Psoas muscle (tissue), 8 donors: ENCODE results near the gene ABCA6. TPM values are rescaled to one million over a fixed set of nuclear protein-coding genes. Genes with fewer than 3 reads are reported as not detected.

Experiments
- ATAC-seq, 4 donors: fragments of 200-7000 bp; cut with Tn5 transposase; one replicate each; pipeline ENCODE4 v1.9.1; 2020; ENCODE audit warnings: moderate library complexity in 3 of 4, mild to moderate bottlenecking in 2 of 4
- DNase-seq, 2 donors: peaks; one replicate each; pipeline ENCODE4 v3.0.0-alpha.2; 2020
- H3K27ac ChIP-seq: fragments of 200-600 bp; one replicate; pipeline ENCODE4 v1.8.0; 2022
- H3K27me3 ChIP-seq, 3 donors: fragments of 200-600 bp in 1 of 3; one replicate each; pipeline versions ENCODE4 v1.6.1 to v1.8.0; 2013 to 2022; ENCODE audit warnings: low read length in 2 of 3, mild to moderate bottlenecking in 2 of 3, moderate library complexity in 1 of 3; ENCODE audit not compliant: insufficient read depth in 3 of 3
- H3K36me3 ChIP-seq, 2 donors: fragments of 200-600 bp in 1 of 2; one replicate each; pipeline versions ENCODE4 v1.6.1 to v1.8.0; 2013 to 2022; ENCODE audit warnings: low read depth in 1 of 2, mild to moderate bottlenecking in 1 of 2, moderate library complexity in 1 of 2; ENCODE audit not compliant: insufficient read depth in 1 of 2
- H3K4me1 ChIP-seq: fragments of 200-600 bp; one replicate; pipeline ENCODE4 v1.8.0; 2022
- H3K4me3 ChIP-seq: fragments of 200-600 bp; one replicate; pipeline ENCODE4 v1.8.0; 2022; ENCODE audit warnings: mild to moderate bottlenecking
- H3K9me3 ChIP-seq: fragments of 200-600 bp; one replicate; pipeline ENCODE4 v1.8.0; 2022
- whole genome bisulfite sequencing, 3 donors: extraction: QIAGEN DNeasy Blood & Tissue Kit; methylation state at CpG; one replicate each; pipeline versions ENCODE4 v1.1.6 to v1.1.7; 2013; 5-methylcytosine and 5-hydroxymethylcytosine counted together
- intact Hi-C, 2 donors: fragments of 100-400 bp; cut with DNase I; formaldehyde crosslinking; loops; one replicate each; pipeline versions ENCODE4 v1.11.0 to v1.14.2; 2022
- polyA plus RNA-seq, 3 donors: library from polyadenylated mRNA; stranded (reverse); fragments of 200-250 nt; gene quantifications; one replicate each; pipeline ENCODE4 v1.2.3, GENCODE V29; 2013
- total RNA-seq, 4 donors: library from RNA; stranded (reverse); fragmentation: NEBNext Ultra II Directional in 2 of 4; extraction: Animal tissue kit (Norgen Biotek cat#: 25700) in 2 of 4; gene quantifications; one replicate each; pipeline versions ENCODE4 v1.2.1 to v1.2.4, GENCODE V29; 2021 to 2023
- TF ChIP-seq, protein P1 (sequence below): fragments of 200-600 bp; IDR thresholded peaks from one replicate; pipeline ENCODE4 v1.8.0; 2022; ENCODE audit warnings: antibody characterized with exemption
- donor health status: healthy with polysubstance abuse.
- donor health status: DM: no; HTN: no; CAD: no; lungs with moderate emphysema.
- donor health status: Bipolar disorder and iron deficiency.
- donor health status: healthy.
- donor health status: DM: yes; HTN: yes; CAD: no.
- donor health status: DM: no; HTN: no; CAD: no.
- donor health status: DM: no; HTN: no; CAD: no.
- donor health status: DM: yes; HTN: yes; CAD: no.

ABCA6 gene
- total and polyA plus RNA-seq, 7 donors = 2.7 to 21.2 (median 6.8) TPM

DNA sequence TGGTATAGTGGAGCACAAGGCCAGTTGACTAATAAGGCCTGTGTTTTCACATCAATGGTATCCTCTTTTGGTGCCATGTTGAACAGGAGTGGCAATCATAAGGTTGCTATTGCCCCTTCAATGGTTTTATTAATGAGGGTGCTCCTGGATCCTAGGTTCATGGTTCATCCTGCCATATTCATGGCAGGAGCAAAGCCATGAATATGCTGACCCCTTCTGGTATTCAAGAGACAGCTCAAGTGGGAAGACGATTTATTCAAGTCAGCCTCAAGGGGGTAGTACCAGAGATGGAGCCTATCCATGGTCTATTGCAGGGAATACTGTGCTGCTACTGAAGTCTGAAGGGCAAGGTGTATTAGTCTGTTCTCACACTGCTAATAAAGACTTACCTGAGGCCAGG, 83.5 kb downstream of the ABCA6 start:
- Histone ChIP-seq H3K27ac (no peak overlapping the region), H3K4me1 (no peaks in the 10 kb centered on the region), H3K4me3 (no peak overlapping the region), H3K9me3 (no peaks in the 10 kb centered on the region), H3K36me3 (no peaks in the 10 kb centered on the region), H3K27me3 (no peaks in the 10 kb centered on the region)
- TF ChIP-seq, protein P1, sequence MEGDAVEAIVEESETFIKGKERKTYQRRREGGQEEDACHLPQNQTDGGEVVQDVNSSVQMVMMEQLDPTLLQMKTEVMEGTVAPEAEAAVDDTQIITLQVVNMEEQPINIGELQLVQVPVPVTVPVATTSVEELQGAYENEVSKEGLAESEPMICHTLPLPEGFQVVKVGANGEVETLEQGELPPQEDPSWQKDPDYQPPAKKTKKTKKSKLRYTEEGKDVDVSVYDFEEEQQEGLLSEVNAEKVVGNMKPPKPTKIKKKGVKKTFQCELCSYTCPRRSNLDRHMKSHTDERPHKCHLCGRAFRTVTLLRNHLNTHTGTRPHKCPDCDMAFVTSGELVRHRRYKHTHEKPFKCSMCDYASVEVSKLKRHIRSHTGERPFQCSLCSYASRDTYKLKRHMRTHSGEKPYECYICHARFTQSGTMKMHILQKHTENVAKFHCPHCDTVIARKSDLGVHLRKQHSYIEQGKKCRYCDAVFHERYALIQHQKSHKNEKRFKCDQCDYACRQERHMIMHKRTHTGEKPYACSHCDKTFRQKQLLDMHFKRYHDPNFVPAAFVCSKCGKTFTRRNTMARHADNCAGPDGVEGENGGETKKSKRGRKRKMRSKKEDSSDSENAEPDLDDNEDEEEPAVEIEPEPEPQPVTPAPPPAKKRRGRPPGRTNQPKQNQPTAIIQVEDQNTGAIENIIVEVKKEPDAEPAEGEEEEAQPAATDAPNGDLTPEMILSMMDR = no peak
- 86 to 100% (median 90%) methylated on average over 1 of the region's 1 CpG for WGBS, 3 donors
- DNase-seq (no peak), ATAC-seq (no peak)
- intact Hi-C loops = no loop called here

DNA sequence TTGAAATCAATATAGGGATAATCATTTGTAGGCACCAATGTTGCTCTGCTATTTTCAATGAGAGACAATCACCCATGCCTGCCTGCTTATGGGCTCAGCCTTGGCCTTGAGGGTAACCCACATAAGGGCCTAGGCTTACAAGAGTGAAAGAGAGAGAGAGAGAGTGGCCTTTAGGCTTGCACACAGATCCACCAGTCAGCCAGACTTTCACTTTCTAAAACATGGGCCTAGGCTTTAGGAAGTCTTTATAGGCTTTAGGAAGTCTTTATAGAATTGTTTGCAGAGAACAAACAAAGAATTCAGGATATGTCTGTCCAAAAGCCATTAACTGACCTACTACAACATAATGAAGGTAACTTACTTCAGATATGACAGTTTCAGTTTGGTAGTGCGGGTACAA, 84.4 kb downstream of the ABCA6 start:
- TF ChIP-seq, protein P1 = no peak
- H3K27me3 ChIP-seq = no peaks in the 10 kb centered on the region
- WGBS, 3 donors = 86 to 94% (median 90%) methylated on average over 1 of the region's 1 CpG
- H3K4me3 ChIP-seq = no peak overlapping the region
- no peak overlapping the region for H3K27ac ChIP-seq
- intact Hi-C loops = no loop called here
- H3K9me3 ChIP-seq = no peaks in the 10 kb centered on the region
- H3K36me3 ChIP-seq = no peaks in the 10 kb centered on the region
- no peak for ATAC-seq
- no peaks in the 10 kb centered on the region for H3K4me1 ChIP-seq
- DNase-seq = no peak

DNA sequence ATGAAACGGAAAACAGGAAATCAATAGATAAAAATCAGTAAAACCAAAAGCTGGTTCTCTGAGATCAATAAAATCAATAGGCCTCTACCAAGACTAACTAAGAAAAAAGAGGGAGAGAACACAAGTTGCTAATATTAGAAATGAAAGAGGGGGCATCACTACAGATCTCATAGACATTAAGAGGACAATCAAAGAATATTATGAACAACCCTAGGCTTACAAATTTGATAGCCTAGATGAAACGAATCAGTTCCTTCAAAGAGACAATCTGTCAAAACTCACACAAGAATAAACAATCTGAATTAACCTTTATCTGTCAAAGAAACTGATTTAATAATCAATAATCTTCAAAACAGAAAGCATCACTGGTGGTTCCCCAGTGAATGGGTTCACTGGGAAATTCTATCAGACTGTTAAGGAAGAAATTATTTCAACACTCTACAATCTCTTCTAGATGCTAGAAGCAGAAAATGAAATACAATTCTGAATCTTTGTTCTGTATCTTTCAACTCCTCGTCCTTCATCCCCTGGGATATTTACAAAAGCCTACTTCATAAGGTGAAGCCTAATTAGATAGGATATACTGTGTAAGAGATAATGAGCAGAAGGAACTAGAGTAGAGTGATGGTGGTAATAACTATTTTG, 85.4 kb downstream of the ABCA6 start:
- H3K4me1 ChIP-seq = no peaks in the 10 kb centered on the region
- no peaks in the 10 kb centered on the region for H3K27me3 ChIP-seq
- H3K36me3 ChIP-seq = no peaks in the 10 kb centered on the region
- H3K9me3 ChIP-seq = no peaks in the 10 kb centered on the region
- DNase-seq (no peak), ATAC-seq (no peak)
- H3K4me3 ChIP-seq = no peak overlapping the region
- TF ChIP-seq, protein P1 = no peak
- H3K27ac ChIP-seq = no peak overlapping the region
- 87 to 89% (median 88%) methylated on average over 3 of the region's 3 CpGs for WGBS, 3 donors
- intact Hi-C loops = no loop called here

DNA sequence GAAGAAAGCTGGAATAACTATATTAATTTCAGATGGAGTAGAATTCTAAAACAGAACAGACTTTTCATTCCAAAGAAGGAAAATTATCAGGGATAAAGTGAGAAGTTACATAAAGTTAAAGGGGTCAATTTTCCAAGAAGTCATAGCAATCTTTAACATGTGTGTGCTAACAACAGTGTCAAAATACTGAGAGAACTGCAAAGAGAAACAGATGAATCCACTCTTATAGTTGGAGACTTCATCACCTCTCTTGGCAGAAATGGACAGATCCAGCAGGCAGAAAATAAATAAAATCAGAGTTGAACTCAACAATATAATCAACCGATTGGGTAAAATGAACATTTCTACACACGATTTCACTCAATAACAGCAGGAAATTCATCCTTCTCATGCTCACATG, 86.4 kb downstream of the ABCA6 start:
- DNase-seq (no peak), ATAC-seq (no peak)
- Histone ChIP-seq H3K4me3 (no peak overlapping the region), H3K9me3 (no peaks in the 10 kb centered on the region), H3K4me1 (no peaks in the 10 kb centered on the region), H3K27ac (no peak overlapping the region), H3K36me3 (peaks cover 0 to 4% of the 10 kb centered on the region in 2 donors), H3K27me3 (no peaks in the 10 kb centered on the region)
- TF ChIP-seq, protein P1 = no peak
- WGBS, 3 donors = 94 to 96% (median 94%) methylated on average over 2 of the region's 2 CpGs
- intact Hi-C loops = no loop called here
